ENCODE results near the gene BCDIN3D. TPM values are rescaled to one million over a fixed set of nuclear protein-coding genes. Genes with fewer than 3 reads are reported as not detected.

BCDIN3D gene
- total and polyA plus RNA-seq, 9 of the 15 experiments (the other 6 are each of a cell fraction or from before 2014, with no cell fraction given) = 3.7 to 6.9 (median 5.6) TPM

DNA sequence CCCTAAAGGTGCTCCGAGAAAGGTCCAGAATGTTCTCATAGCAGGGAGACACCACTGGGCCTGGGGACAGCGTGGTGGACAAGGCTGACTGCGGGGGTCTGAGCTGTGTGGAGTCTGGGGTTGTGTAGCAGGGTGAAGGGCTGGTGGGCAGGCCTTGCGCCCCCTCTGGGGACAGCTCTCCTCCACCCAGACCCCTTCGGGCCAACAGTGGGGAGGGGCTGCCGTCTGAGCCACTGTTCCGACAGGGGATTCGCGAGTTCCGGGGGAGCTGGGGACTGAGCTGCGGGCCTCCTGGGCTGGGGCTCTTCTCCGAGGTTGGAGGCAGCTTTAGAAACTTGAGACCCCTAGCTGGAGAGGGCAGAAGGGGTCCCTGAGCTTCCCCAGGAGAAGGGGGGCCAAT lies 46.8 kb downstream of the BCDIN3D start (continued):
- TF ChIP-seq, protein P1, sequence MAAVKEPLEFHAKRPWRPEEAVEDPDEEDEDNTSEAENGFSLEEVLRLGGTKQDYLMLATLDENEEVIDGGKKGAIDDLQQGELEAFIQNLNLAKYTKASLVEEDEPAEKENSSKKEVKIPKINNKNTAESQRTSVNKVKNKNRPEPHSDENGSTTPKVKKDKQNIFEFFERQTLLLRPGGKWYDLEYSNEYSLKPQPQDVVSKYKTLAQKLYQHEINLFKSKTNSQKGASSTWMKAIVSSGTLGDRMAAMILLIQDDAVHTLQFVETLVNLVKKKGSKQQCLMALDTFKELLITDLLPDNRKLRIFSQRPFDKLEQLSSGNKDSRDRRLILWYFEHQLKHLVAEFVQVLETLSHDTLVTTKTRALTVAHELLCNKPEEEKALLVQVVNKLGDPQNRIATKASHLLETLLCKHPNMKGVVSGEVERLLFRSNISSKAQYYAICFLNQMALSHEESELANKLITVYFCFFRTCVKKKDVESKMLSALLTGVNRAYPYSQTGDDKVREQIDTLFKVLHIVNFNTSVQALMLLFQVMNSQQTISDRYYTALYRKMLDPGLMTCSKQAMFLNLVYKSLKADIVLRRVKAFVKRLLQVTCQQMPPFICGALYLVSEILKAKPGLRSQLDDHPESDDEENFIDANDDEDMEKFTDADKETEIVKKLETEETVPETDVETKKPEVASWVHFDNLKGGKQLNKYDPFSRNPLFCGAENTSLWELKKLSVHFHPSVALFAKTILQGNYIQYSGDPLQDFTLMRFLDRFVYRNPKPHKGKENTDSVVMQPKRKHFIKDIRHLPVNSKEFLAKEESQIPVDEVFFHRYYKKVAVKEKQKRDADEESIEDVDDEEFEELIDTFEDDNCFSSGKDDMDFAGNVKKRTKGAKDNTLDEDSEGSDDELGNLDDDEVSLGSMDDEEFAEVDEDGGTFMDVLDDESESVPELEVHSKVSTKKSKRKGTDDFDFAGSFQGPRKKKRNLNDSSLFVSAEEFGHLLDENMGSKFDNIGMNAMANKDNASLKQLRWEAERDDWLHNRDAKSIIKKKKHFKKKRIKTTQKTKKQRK (IDR thresholded peaks at IDR 0.05; ENCODE audit: borderline replicate concordance, low read depth, low read length) = no peak
- TF ChIP-seq SRSF3 (IDR thresholded peaks at IDR 0.05; ENCODE audit: insufficient read depth, low read length) = no peak
- TF ChIP-seq MYNN (IDR thresholded peaks at IDR 0.05) = no peak
- TF ChIP-seq MYNN (CRISPR knock-in tag; IDR thresholded peaks at IDR 0.05) = no peak
- no peak for TF ChIP-seq ZNF24 (IDR thresholded peaks at IDR 0.05)
- TF ChIP-seq STAG1 (CRISPR knock-in tag; IDR thresholded peaks at IDR 0.05; ENCODE audit: borderline replicate concordance) = no peak

DNA sequence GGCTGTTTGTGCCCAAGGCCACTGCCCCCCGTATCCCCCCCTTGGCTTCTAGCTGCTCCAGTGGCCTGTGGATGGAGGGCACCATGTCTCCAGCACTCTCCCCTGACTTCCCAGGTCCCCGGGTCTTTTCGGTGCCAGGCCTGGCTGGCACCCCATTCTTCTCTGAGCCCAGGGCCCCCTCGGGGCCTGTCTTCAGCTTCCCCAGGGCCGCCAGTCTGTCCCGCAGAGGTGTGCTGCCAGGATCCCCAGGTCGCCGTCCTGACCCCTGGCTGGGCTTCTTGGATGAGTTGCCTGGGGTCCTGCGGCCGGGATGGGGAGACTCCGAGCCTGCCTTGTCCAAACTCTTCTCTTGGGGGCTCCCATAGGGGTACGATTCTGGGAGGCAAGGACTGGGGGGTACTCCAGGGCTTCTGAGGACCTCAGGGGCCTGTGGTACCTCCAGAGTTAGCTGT lies 47.2 kb downstream of the BCDIN3D start:
- Histone ChIP-seq H3K27ac (ENCODE audit: extremely low read depth, low read depth, low read length) (no peak overlapping the region), H3K79me2 (ENCODE audit: control insufficient read depth, insufficient read depth, low read length) (no peaks in the 10 kb centered on the region), H3K4me1 (replicated peaks in 1 of 2; ENCODE audit: control insufficient read depth in 2 of 2, insufficient read depth in 2 of 2, low read length in 2 of 2) (peaks cover 0 to 22% of the 10 kb centered on the region in 2 experiments; a peak in 2 of 5 replicates), H3K4me2 (ENCODE audit: insufficient read depth, low read length) (no peak overlapping the region), H2AFZ (ENCODE audit: low read depth, low read length) (no peak overlapping the region), H3K9ac (ENCODE audit: insufficient read depth in 1 of 2, low read depth in 2 of 2, low read length in 2 of 2) (no peak overlapping the region; a peak in 1 of 4 replicates), H4K20me1 (replicated peaks; ENCODE audit: control insufficient read depth, insufficient read depth, low read length) (0 out of 2 replicates have a peak, but pooled peaks cover 3% of the 10 kb centered on the region), H3K36me3 (ENCODE audit: control insufficient read depth, insufficient read depth, low read length) (peaks cover 14% of the 10 kb centered on the region; the same call in 1 of the 3 replicates), H3K27me3 (ENCODE audit: control insufficient read depth in 2 of 2, insufficient read depth in 2 of 2, low read length in 2 of 2) (no peaks in the 10 kb centered on the region), H3K4me3 (no peak overlapping the region), H3K9me1 (ENCODE audit: control insufficient read depth, insufficient read depth, low read length) (no peaks in the 10 kb centered on the region), H3K9me3 (replicated peaks; ENCODE audit: control insufficient read depth, insufficient read depth, low read depth, low read length) (no peaks in the 10 kb centered on the region)
- FAIRE-seq = no peak
- DNase-seq (ENCODE audit: extremely low read depth in 1 of 4, low spot score in 3 of 4) = peak in 1 of 4 experiments; percentile 6
- 61% methylated on average over 9 of the region's 12 CpGs for WGBS (ENCODE audit: insufficient coverage, low coverage, missing lambda C conversion rate)
- intact Hi-C loops (cut with micrococcal nuclease) (no loop called here), in situ Hi-C loops (cut with MboI) (no loop called here)
- ATAC-seq = no peak
- ChIA-PET CTCF (ENCODE audit: low intra/inter-chr PET ratio) (no interaction called here), POLR2A (interaction anchor here (0.7 to 1.3 kb wide), 3 partner anchors 14 to 54 kb away, joined by 3 to 4 read pairs (median 4); partner anchors contain the start of gene TMBIM6)
- BruUV-seq (replicated peaks) = TSS peak; percentile 15
- TF ChIP-seq DDX20 (tag; IDR thresholded peaks at IDR 0.05; ENCODE audit: low read depth) = no peak
- TF ChIP-seq NFATC3 (IDR thresholded peaks at IDR 0.05) = no peak
- no peak for TF ChIP-seq PHF20 (IDR thresholded peaks at IDR 0.05; ENCODE audit: partially characterized antibody)
- no peak for TF ChIP-seq ZNF174 (CRISPR knock-in tag; IDR thresholded peaks at IDR 0.05)
- TF ChIP-seq, protein P2, sequence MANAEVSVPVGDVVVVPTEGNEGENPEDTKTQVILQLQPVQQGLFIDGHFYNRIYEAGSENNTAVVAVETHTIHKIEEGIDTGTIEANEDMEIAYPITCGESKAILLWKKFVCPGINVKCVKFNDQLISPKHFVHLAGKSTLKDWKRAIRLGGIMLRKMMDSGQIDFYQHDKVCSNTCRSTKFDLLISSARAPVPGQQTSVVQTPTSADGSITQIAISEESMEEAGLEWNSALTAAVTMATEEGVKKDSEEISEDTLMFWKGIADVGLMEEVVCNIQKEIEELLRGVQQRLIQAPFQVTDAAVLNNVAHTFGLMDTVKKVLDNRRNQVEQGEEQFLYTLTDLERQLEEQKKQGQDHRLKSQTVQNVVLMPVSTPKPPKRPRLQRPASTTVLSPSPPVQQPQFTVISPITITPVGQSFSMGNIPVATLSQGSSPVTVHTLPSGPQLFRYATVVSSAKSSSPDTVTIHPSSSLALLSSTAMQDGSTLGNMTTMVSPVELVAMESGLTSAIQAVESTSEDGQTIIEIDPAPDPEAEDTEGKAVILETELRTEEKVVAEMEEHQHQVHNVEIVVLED (CRISPR knock-in tag; IDR thresholded peaks at IDR 0.05) = no peak
- TF ChIP-seq, protein P3, sequence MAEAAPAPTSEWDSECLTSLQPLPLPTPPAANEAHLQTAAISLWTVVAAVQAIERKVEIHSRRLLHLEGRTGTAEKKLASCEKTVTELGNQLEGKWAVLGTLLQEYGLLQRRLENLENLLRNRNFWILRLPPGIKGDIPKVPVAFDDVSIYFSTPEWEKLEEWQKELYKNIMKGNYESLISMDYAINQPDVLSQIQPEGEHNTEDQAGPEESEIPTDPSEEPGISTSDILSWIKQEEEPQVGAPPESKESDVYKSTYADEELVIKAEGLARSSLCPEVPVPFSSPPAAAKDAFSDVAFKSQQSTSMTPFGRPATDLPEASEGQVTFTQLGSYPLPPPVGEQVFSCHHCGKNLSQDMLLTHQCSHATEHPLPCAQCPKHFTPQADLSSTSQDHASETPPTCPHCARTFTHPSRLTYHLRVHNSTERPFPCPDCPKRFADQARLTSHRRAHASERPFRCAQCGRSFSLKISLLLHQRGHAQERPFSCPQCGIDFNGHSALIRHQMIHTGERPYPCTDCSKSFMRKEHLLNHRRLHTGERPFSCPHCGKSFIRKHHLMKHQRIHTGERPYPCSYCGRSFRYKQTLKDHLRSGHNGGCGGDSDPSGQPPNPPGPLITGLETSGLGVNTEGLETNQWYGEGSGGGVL (CRISPR knock-in tag; IDR thresholded peaks at IDR 0.05) = no peak
